ENCODE results near the gene LBR.

Gene LBR

GRCh38 chr1:225426395-225427234, 1.2 kb downstream of the LBR start:
- no peak for TF ChIP-seq CTCF (IDR thresholded peaks at IDR 0.05)
- DNase-seq: peak; percentile 33
- Mint-ChIP-seq H3K4me1 (peaks cover 62% of the 10 kb centered on the region), H3K27me3 (ENCODE audit: low read depth, poor library complexity) (peaks cover 6% of the 10 kb centered on the region), H3K9me3 (peaks cover 14% of the 10 kb centered on the region), H3K36me3 (ENCODE audit: low read depth) (peaks cover 19% of the 10 kb centered on the region), H3K27ac (no peak overlapping the region), H3K4me3 (peak overlapping the region; percentile 92)

GRCh38 chr1:225425201-225425786, 2.5 kb downstream of the LBR start:
- peak overlapping the region; percentile 92 for H3K4me3 Mint-ChIP-seq
- peaks cover 23% of the 10 kb centered on the region for H3K36me3 Mint-ChIP-seq (ENCODE audit: low read depth)
- peaks cover 62% of the 10 kb centered on the region for H3K4me1 Mint-ChIP-seq
- TF ChIP-seq CTCF (IDR thresholded peaks at IDR 0.05): no peak
- peaks cover 8% of the 10 kb centered on the region for H3K9me3 Mint-ChIP-seq
- peaks cover 4% of the 10 kb centered on the region for H3K27me3 Mint-ChIP-seq (ENCODE audit: low read depth, poor library complexity)
- DNase-seq: no peak
- peak overlapping the region; percentile 81 for H3K27ac Mint-ChIP-seq

GRCh38 chr1:225424562-225425200, 3.2 kb downstream of the LBR start:
- DNase-seq: no peak
- Mint-ChIP-seq H3K9me3 (peaks cover 5% of the 10 kb centered on the region), H3K27ac (peak overlapping the region; percentile 53), H3K27me3 (ENCODE audit: low read depth, poor library complexity) (no peaks in the 10 kb centered on the region), H3K4me3 (peak overlapping the region; percentile 92), H3K4me1 (peaks cover 62% of the 10 kb centered on the region), H3K36me3 (ENCODE audit: low read depth) (peaks cover 24% of the 10 kb centered on the region)
- TF ChIP-seq CTCF (IDR thresholded peaks at IDR 0.05): no peak

- Mint-ChIP-seq H3K36me3 (ENCODE audit: low read depth) (peaks cover 33% of the 10 kb centered on the region), H3K27me3 (ENCODE audit: low read depth, poor library complexity) (no peaks in the 10 kb centered on the region), H3K4me1 (peaks cover 61% of the 10 kb centered on the region), H3K27ac (peak overlapping the region; percentile 18), H3K4me3 (no peak overlapping the region), H3K9me3 (no peaks in the 10 kb centered on the region)
- no peak for DNase-seq
- TF ChIP-seq CTCF (IDR thresholded peaks at IDR 0.05): no peak
Observed at GRCh38 chr1:225423518-225423855, 4.4 kb downstream of the LBR start.

- DNase-seq: no peak
- Mint-ChIP-seq H3K4me3 (no peak overlapping the region), H3K4me1 (peaks cover 63% of the 10 kb centered on the region), H3K9me3 (no peaks in the 10 kb centered on the region), H3K27ac (peak overlapping the region; percentile 18), H3K36me3 (ENCODE audit: low read depth) (peaks cover 39% of the 10 kb centered on the region), H3K27me3 (ENCODE audit: low read depth, poor library complexity) (no peaks in the 10 kb centered on the region)
- no peak for TF ChIP-seq CTCF (IDR thresholded peaks at IDR 0.05)
Observed at GRCh38 chr1:225422795-225423517, 4.9 kb downstream of the LBR start.
